Measurements from ENCODE around the gene STARD13. TPM values are rescaled to one million over a fixed set of nuclear protein-coding genes. Genes with fewer than 3 reads are reported as not detected.

The STARD13 gene
- total RNA-seq, 1 experiment from 2014 or later: 26.6 TPM

- TF ChIP-seq EZH2 (IDR thresholded peaks at IDR 0.05; ENCODE audit: low read length, unreplicated experiment) (no peak), CTCF (conservative IDR thresholded peaks at IDR 0.05; ENCODE audit: low read depth, low read length) (no peak), EZH2phosphoT487 (IDR thresholded peaks at IDR 0.05; ENCODE audit: borderline replicate concordance, low read length) (no peak)
- intact Hi-C loops (cut with micrococcal nuclease): no loop called here
- Histone ChIP-seq H3K36me3 (ENCODE audit: low read depth, low read length) (no peaks in the 10 kb centered on the region; the same call in 1 of the 2 replicates), H3F3A (ENCODE audit: low read length, unreplicated experiment) (no peaks in the 10 kb centered on the region), H2AFZ (ENCODE audit: low read length) (no peak overlapping the region), H3K79me2 (ENCODE audit: low read length) (0 out of 2 replicates have a peak, but pooled peaks cover 1% of the 10 kb centered on the region), H3K9ac (ENCODE audit: low read length) (no peak overlapping the region), H3K27me3 (ENCODE audit: low read length) (no peaks in the 10 kb centered on the region), H3K9me2 (replicated peaks; ENCODE audit: low read length) (no peaks in the 10 kb centered on the region), H3K4me1 (ENCODE audit: insufficient read depth, low read length) (no peaks in the 10 kb centered on the region), H3K4me3 (ENCODE audit: low read length) (no peak overlapping the region), H4K20me1 (ENCODE audit: low read length) (no peaks in the 10 kb centered on the region), H3K9me3 (ENCODE audit: low read length) (no peaks in the 10 kb centered on the region), H3K27ac (ENCODE audit: low read length) (no peak overlapping the region), H3K4me2 (ENCODE audit: low read length) (no peak overlapping the region)
- ChIA-PET POLR2A (ENCODE audit: unreplicated experiment) (no interaction called here), CTCF (no interaction called here)
- BruUV-seq (replicated peaks): no TSS peak
- ATAC-seq (no peak), DNase-seq (no peak)
These were observed 109.0 kb downstream of the STARD13 start for GRCh38 chr13:33176526-33176925.

- H3K4me3 ChIP-seq (ENCODE audit: low read length): no peak overlapping the region
- H2AFZ ChIP-seq (ENCODE audit: low read length): no peak overlapping the region
- H3K27ac ChIP-seq (ENCODE audit: low read length): no peak overlapping the region
- intact Hi-C loops (cut with micrococcal nuclease): no loop called here
- CTCF ChIA-PET: no interaction called here
- no peak for DNase-seq
- no peak overlapping the region for H3K9ac ChIP-seq (ENCODE audit: low read length)
- POLR2A ChIA-PET (ENCODE audit: unreplicated experiment): no interaction called here
- H3K36me3 ChIP-seq (ENCODE audit: low read depth, low read length): no peaks in the 10 kb centered on the region; the same call in 1 of the 2 replicates
- TF ChIP-seq EZH2phosphoT487 (IDR thresholded peaks at IDR 0.05; ENCODE audit: borderline replicate concordance, low read length) (no peak), CTCF (conservative IDR thresholded peaks at IDR 0.05; ENCODE audit: low read depth, low read length) (no peak), EZH2 (IDR thresholded peaks at IDR 0.05; ENCODE audit: low read length, unreplicated experiment) (no peak)
- H3K4me1 ChIP-seq (ENCODE audit: insufficient read depth, low read length): no peaks in the 10 kb centered on the region
- H3K9me3 ChIP-seq (ENCODE audit: low read length): no peaks in the 10 kb centered on the region
- no peak overlapping the region for H3K4me2 ChIP-seq (ENCODE audit: low read length)
- no peaks in the 10 kb centered on the region for H3K27me3 ChIP-seq (ENCODE audit: low read length)
- H4K20me1 ChIP-seq (ENCODE audit: low read length): no peaks in the 10 kb centered on the region
- H3K9me2 ChIP-seq (replicated peaks; ENCODE audit: low read length): no peaks in the 10 kb centered on the region
- ATAC-seq: no peak
- no TSS peak for BruUV-seq (replicated peaks)
- no peaks in the 10 kb centered on the region for H3K79me2 ChIP-seq (ENCODE audit: low read length)
- no peaks in the 10 kb centered on the region for H3F3A ChIP-seq (ENCODE audit: low read length, unreplicated experiment)
These were observed 109.6 kb downstream of the STARD13 start for GRCh38 chr13:33175991-33176390.

GRCh38 chr13:33174931-33175330, 110.6 kb downstream of the STARD13 start:
- no peaks in the 10 kb centered on the region for H3K9me2 ChIP-seq (replicated peaks; ENCODE audit: low read length)
- H3K79me2 ChIP-seq (ENCODE audit: low read length): no peaks in the 10 kb centered on the region
- no peak overlapping the region for H3K4me3 ChIP-seq (ENCODE audit: low read length)
- H3K4me2 ChIP-seq (ENCODE audit: low read length): no peak overlapping the region
- TF ChIP-seq EZH2 (IDR thresholded peaks at IDR 0.05; ENCODE audit: low read length, unreplicated experiment) (no peak), CTCF (conservative IDR thresholded peaks at IDR 0.05; ENCODE audit: low read depth, low read length) (no peak), EZH2phosphoT487 (IDR thresholded peaks at IDR 0.05; ENCODE audit: borderline replicate concordance, low read length) (no peak)
- no peaks in the 10 kb centered on the region for H3K9me3 ChIP-seq (ENCODE audit: low read length)
- no peak overlapping the region for H3K9ac ChIP-seq (ENCODE audit: low read length)
- H3K27me3 ChIP-seq (ENCODE audit: low read length): no peaks in the 10 kb centered on the region
- ChIA-PET CTCF (no interaction called here), POLR2A (ENCODE audit: unreplicated experiment) (no interaction called here)
- no peaks in the 10 kb centered on the region for H3F3A ChIP-seq (ENCODE audit: low read length, unreplicated experiment)
- DNase-seq: no peak
- H3K4me1 ChIP-seq (ENCODE audit: insufficient read depth, low read length): peaks cover 2% of the 10 kb centered on the region; the same call in 1 of the 2 replicates
- H2AFZ ChIP-seq (ENCODE audit: low read length): no peak overlapping the region
- intact Hi-C loops (cut with micrococcal nuclease): no loop called here
- no peaks in the 10 kb centered on the region; the same call in 1 of the 2 replicates for H3K36me3 ChIP-seq (ENCODE audit: low read depth, low read length)
- BruUV-seq (replicated peaks): no TSS peak
- no peak for ATAC-seq
- no peaks in the 10 kb centered on the region for H4K20me1 ChIP-seq (ENCODE audit: low read length)
- H3K27ac ChIP-seq (ENCODE audit: low read length): no peak overlapping the region
